ENCODE data around the gene DENND6B.

DNA sequence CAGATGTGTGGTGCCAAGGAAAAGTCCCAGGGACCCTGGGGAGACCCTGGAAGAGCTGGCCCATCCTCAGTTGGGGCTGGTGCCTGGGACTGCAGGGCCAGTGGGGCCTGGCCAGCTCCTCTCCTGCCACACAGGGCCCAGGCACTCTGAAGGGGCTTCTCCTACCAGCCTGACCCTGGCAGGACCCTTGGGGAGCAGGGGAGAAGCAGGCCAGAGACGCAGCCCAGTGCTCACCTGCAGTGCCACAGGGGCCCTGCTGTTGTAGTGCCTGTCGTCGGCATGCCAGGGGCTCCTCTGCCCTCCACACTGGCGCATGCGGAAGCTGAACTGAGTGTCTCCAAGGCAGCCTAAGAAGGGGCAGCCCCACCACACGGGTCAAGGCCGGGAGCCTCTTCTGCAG is 9.1 kb downstream of the DENND6B start:
- TF ChIP-seq, protein P1, sequence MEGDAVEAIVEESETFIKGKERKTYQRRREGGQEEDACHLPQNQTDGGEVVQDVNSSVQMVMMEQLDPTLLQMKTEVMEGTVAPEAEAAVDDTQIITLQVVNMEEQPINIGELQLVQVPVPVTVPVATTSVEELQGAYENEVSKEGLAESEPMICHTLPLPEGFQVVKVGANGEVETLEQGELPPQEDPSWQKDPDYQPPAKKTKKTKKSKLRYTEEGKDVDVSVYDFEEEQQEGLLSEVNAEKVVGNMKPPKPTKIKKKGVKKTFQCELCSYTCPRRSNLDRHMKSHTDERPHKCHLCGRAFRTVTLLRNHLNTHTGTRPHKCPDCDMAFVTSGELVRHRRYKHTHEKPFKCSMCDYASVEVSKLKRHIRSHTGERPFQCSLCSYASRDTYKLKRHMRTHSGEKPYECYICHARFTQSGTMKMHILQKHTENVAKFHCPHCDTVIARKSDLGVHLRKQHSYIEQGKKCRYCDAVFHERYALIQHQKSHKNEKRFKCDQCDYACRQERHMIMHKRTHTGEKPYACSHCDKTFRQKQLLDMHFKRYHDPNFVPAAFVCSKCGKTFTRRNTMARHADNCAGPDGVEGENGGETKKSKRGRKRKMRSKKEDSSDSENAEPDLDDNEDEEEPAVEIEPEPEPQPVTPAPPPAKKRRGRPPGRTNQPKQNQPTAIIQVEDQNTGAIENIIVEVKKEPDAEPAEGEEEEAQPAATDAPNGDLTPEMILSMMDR (IDR thresholded peaks at IDR 0.05 in 2 of 3, conservative IDR thresholded peaks at IDR 0.05 in 1 of 3; ENCODE audit: borderline replicate concordance in 1 of 3, insufficient read depth in 1 of 3, low read depth in 2 of 3, low read length in 2 of 3) = no peak
- TF ChIP-seq ELF1 (IDR thresholded peaks at IDR 0.05; ENCODE audit: borderline replicate concordance, low read depth) = no peak
